Hair follicle dermal papilla cell (primary cell): ENCODE results near the gene TMEM178A. TPM values are rescaled to one million over a fixed set of nuclear protein-coding genes. Genes with fewer than 3 reads are reported as not detected.

Experiments
- total RNA-seq: library from RNA; depleted of rRNA; stranded (reverse); fragments of >200 nt; gene quantifications from 2 replicates; pipeline ENCODE4 v1.2.3, GENCODE V29; 2012

TMEM178A gene
- total RNA-seq, result 0.24 TPM in 1 of 2 replicates, not detected in the other

GRCh38 chr2:39665811-39666490, at the start of gene TMEM178A:
TSS of gene TMEM178A (plus strand) at chr2:39665917. CDS start at chr2:39665975, 58 bp downstream.

Other genes starting within 250 kb of the TMEM178A start
- 49.9 and 65.4 TPM in 2 replicates for gene MAP4K3, start 228.6 kb upstream of the TMEM178A start, total RNA-seq
- 7.0 and 8.1 TPM in 2 replicates for gene THUMPD2, start 113.3 kb downstream of the TMEM178A start, total RNA-seq